Naive thymus-derived CD8-positive, alpha-beta T cell (primary cell): ENCODE data around the gene GGT5. TPM values are rescaled to one million over a fixed set of nuclear protein-coding genes. Genes with fewer than 3 reads are reported as not detected.
"Not testable (repeated sequence)": the region's sequence is repeated elsewhere in the genome, so short reads cannot be mapped to it uniquely, and the experiment has no call there.

Experiments used
- ATAC-seq, 2 donors: fragments of 150-1000 bp; cut with Tn5 transposase in 1 of 2; sonication (Bioruptor Pico), chemical (Tn5 transposase) in 1 of 2; 1 replicate in 1 of 2; 2 replicates in 1 of 2; pipeline ENCODE4 v1.10.0; 2021; ENCODE audit warnings: mild to moderate bottlenecking in 2 of 2, moderate library complexity in 2 of 2
- POLR2A ChIA-PET: fragments of 350-600 bp; sonication (Branson Sonifier 250); formaldehyde crosslinking; loops from one replicate; lab custom pipeline; 2021; ENCODE audit warnings: antibody characterized with exemption; lab: Charles Lee
- DNase-seq, 10 donors: peaks; one replicate each; pipeline versions ENCODE4 v3.0.0 to v3.0.0-alpha.2; 2020 to 2022
- H3K27ac Mint-ChIP-seq, 10 donors: one replicate each; pipeline ENCODE4 v1.8.0; 2020 to 2022; ENCODE audit warnings: mild to moderate bottlenecking in 10 of 10, mixed read lengths in 10 of 10, moderate library complexity in 4 of 10, inconsistent platforms in 1 of 10
- H3K27me3 Mint-ChIP-seq, 5 donors: one replicate each; pipeline ENCODE4 v1.8.0; 2021 to 2022; ENCODE audit warnings: mixed read lengths in 5 of 5
- H3K36me3 Mint-ChIP-seq, 3 donors: one replicate each; pipeline ENCODE4 v1.8.0; 2020 to 2022; ENCODE audit warnings: mixed read lengths in 3 of 3, mild to moderate bottlenecking in 2 of 3, inconsistent platforms in 1 of 3
- H3K4me1 Mint-ChIP-seq, 4 donors: one replicate each; pipeline ENCODE4 v1.8.0; 2021 to 2022; ENCODE audit warnings: mixed read lengths in 4 of 4
- H3K4me3 Mint-ChIP-seq, 10 donors: one replicate each; pipeline ENCODE4 v1.8.0; 2020 to 2022; ENCODE audit warnings: mild to moderate bottlenecking in 10 of 10, mixed read lengths in 10 of 10, moderate library complexity in 6 of 10, inconsistent platforms in 1 of 10
- H3K9me3 Mint-ChIP-seq, 9 donors: one replicate each; pipeline ENCODE4 v1.8.0; 2020 to 2022; ENCODE audit warnings: mixed read lengths in 9 of 9, mild to moderate bottlenecking in 3 of 9, inconsistent platforms in 1 of 9, moderate library complexity in 1 of 9
- polyA plus RNA-seq, 3 donors: library from polyadenylated mRNA; unstranded; fragments of 300-500 nt; fragmentation: Illumina TruSeq; gene quantifications; one replicate each; pipeline ENCODE4 v1.2.3, GENCODE V29; 2021
- total RNA-seq, 8 experiments: library from RNA in 2 of 8; stranded (reverse) in 2 of 8; gene quantifications; one replicate each; pipeline ENCODE4 v1.2.3 and lab custom pipeline; 2021 to 2026

The GGT5 gene
- total and polyA plus RNA-seq, 5 experiments from 2014 or later, result 0.08 TPM; not detected in 4

- Mint-ChIP-seq H3K36me3 (no peaks in the 10 kb centered on the region), H3K4me3 (peak overlapping the region in 5 of 10 donors; percentile 2 to 65 (median 42)), H3K27ac (peak overlapping the region in 7 of 10 donors; percentile 3 to 89 (median 37)), H3K27me3 (no peaks in the 10 kb centered on the region), H3K9me3 (no peaks in the 10 kb centered on the region), H3K4me1 (peaks cover 11 to 31% (median 18%) of the 10 kb centered on the region in 4 donors)
- DNase-seq (no peak), ATAC-seq (no peak)
- POLR2A ChIA-PET, result no interaction called here
These were observed 37.4 kb downstream of the GGT5 start for GRCh38 chr22:24207264-24208011.

- H3K4me3 Mint-ChIP-seq, result peak overlapping the region in 1 of 10 donors; percentile 22
- H3K9me3 Mint-ChIP-seq, ATAC-seq, DNase-seq, H3K27me3 Mint-ChIP-seq, POLR2A ChIA-PET, H3K36me3 Mint-ChIP-seq: not testable (repeated sequence)
- H3K4me1 Mint-ChIP-seq, result peaks cover 11 to 28% (median 18%) of the 10 kb centered on the region in 4 donors
- peak overlapping the region in 3 of 10 donors; percentile 23 to 80 (median 58) for H3K27ac Mint-ChIP-seq
These were observed 38.2 kb downstream of the GGT5 start for GRCh38 chr22:24206460-24207263.

GRCh38 chr22:24205438-24206195, 39.3 kb downstream of the GGT5 start:
- Mint-ChIP-seq H3K9me3 (no peaks in the 10 kb centered on the region), H3K4me1 (peaks cover 11 to 28% (median 18%) of the 10 kb centered on the region in 4 donors), H3K27me3 (no peaks in the 10 kb centered on the region), H3K4me3 (peak overlapping the region in 1 of 10 donors; percentile 7), H3K36me3 (no peaks in the 10 kb centered on the region), H3K27ac (peak overlapping the region in 3 of 10 donors; percentile 4 to 49 (median 39))
- no peak for ATAC-seq
- POLR2A ChIA-PET, result no interaction called here
- DNase-seq, result no peak

GRCh38 chr22:24203856-24204255, 41.0 kb downstream of the GGT5 start:
- H3K4me3 Mint-ChIP-seq, ATAC-seq, DNase-seq, POLR2A ChIA-PET, H3K27ac Mint-ChIP-seq, H3K9me3 Mint-ChIP-seq, H3K27me3 Mint-ChIP-seq, H3K36me3 Mint-ChIP-seq: not testable (repeated sequence)
- peaks cover 9 to 27% (median 18%) of the 10 kb centered on the region in 4 donors for H3K4me1 Mint-ChIP-seq

- Mint-ChIP-seq H3K4me1 (peaks cover 0 to 21% (median 6%) of the 10 kb centered on the region in 4 donors), H3K36me3 (no peaks in the 10 kb centered on the region), H3K27ac (no peak overlapping the region), H3K4me3 (peak overlapping the region in 1 of 10 donors; percentile 4), H3K27me3 (no peaks in the 10 kb centered on the region), H3K9me3 (no peaks in the 10 kb centered on the region)
- DNase-seq (no peak), ATAC-seq (no peak)
- POLR2A ChIA-PET, result interaction anchor here (0.7 kb wide), 1 partner anchor 986 kb away, joined by 3 read pairs; no protein-coding TSS in a partner anchor
These were observed 42.9 kb downstream of the GGT5 start for GRCh38 chr22:24201681-24202614.

- Mint-ChIP-seq H3K36me3 (no peaks in the 10 kb centered on the region), H3K4me1 (peaks cover 0 to 14% (median 3%) of the 10 kb centered on the region in 4 donors), H3K9me3 (no peaks in the 10 kb centered on the region), H3K27me3 (no peaks in the 10 kb centered on the region), H3K27ac (no peak overlapping the region), H3K4me3 (no peak overlapping the region)
- DNase-seq (no peak), ATAC-seq (no peak)
- POLR2A ChIA-PET, result interaction anchor here (0.6 to 0.8 kb wide), 2 partner anchors 8 to 422 kb away, joined by 3 read pairs; no protein-coding TSS in a partner anchor
These were observed 44.2 kb downstream of the GGT5 start for GRCh38 chr22:24200619-24201212.

- Mint-ChIP-seq H3K4me3 (no peak overlapping the region), H3K27me3 (no peaks in the 10 kb centered on the region), H3K9me3 (no peaks in the 10 kb centered on the region), H3K36me3 (no peaks in the 10 kb centered on the region), H3K4me1 (peaks cover 0 to 8% (median 3%) of the 10 kb centered on the region in 4 donors), H3K27ac (no peak overlapping the region)
- no peak for ATAC-seq
- POLR2A ChIA-PET, result no interaction called here
- DNase-seq, result no peak
These were observed 46.2 kb downstream of the GGT5 start for GRCh38 chr22:24198682-24199052.

GRCh38 chr22:24191893-24192292, 53.0 kb downstream of the GGT5 start:
- H3K4me3 Mint-ChIP-seq, result no peak overlapping the region
- H3K36me3 Mint-ChIP-seq, result peaks cover 0 to 6% (median 0%) of the 10 kb centered on the region in 3 donors
- DNase-seq (no peak), ATAC-seq (no peak)
- no peaks in the 10 kb centered on the region for H3K9me3 Mint-ChIP-seq
- peak overlapping the region in 1 of 10 donors; percentile 9 for H3K27ac Mint-ChIP-seq
- peaks cover 0 to 10% (median 2%) of the 10 kb centered on the region in 4 donors for H3K4me1 Mint-ChIP-seq
- POLR2A ChIA-PET, result no interaction called here
- H3K27me3 Mint-ChIP-seq, result no peaks in the 10 kb centered on the region

- Mint-ChIP-seq H3K27me3 (no peaks in the 10 kb centered on the region), H3K36me3 (peaks cover 0 to 6% (median 0%) of the 10 kb centered on the region in 3 donors), H3K27ac (peak overlapping the region in 2 of 10 donors; percentile 64 to 67), H3K9me3 (no peaks in the 10 kb centered on the region), H3K4me3 (no peak overlapping the region), H3K4me1 (peaks cover 0 to 10% (median 2%) of the 10 kb centered on the region in 4 donors)
- ATAC-seq (no peak), DNase-seq (peak in 1 of 10 donors; percentile 45)
- POLR2A ChIA-PET, result no interaction called here
These were observed 53.5 kb downstream of the GGT5 start for GRCh38 chr22:24191381-24191841.

GRCh38 chr22:24190596-24191208, 54.2 kb downstream of the GGT5 start:
- H3K27ac Mint-ChIP-seq, result peak overlapping the region in 3 of 10 donors; percentile 64 to 73 (median 67)

More at GRCh38 chr22:24190596-24191208, 54.2 kb downstream of the GGT5 start:
- ATAC-seq (no peak), DNase-seq (peak in 1 of 10 donors; percentile 23)
- Mint-ChIP-seq H3K9me3 (no peaks in the 10 kb centered on the region), H3K36me3 (peaks cover 0 to 6% (median 0%) of the 10 kb centered on the region in 3 donors), H3K27me3 (no peaks in the 10 kb centered on the region), H3K4me3 (no peak overlapping the region), H3K4me1 (peaks cover 0 to 10% (median 2%) of the 10 kb centered on the region in 4 donors)
- POLR2A ChIA-PET, result interaction anchor here (0.6 kb wide), 1 partner anchor 106 kb away, joined by 3 read pairs; no protein-coding TSS in a partner anchor
